Measurements from ENCODE around the gene SLC11A1. TPM values are rescaled to one million over a fixed set of nuclear protein-coding genes. Genes with fewer than 3 reads are reported as not detected.
A peak's percentile ranks its signal among the peaks of the same experiment; 100 is the strongest.

Gene SLC11A1
- total RNA-seq, 4 donors from 2014 or later = 0.26 to 14.0 (median 4.2) TPM

DNA sequence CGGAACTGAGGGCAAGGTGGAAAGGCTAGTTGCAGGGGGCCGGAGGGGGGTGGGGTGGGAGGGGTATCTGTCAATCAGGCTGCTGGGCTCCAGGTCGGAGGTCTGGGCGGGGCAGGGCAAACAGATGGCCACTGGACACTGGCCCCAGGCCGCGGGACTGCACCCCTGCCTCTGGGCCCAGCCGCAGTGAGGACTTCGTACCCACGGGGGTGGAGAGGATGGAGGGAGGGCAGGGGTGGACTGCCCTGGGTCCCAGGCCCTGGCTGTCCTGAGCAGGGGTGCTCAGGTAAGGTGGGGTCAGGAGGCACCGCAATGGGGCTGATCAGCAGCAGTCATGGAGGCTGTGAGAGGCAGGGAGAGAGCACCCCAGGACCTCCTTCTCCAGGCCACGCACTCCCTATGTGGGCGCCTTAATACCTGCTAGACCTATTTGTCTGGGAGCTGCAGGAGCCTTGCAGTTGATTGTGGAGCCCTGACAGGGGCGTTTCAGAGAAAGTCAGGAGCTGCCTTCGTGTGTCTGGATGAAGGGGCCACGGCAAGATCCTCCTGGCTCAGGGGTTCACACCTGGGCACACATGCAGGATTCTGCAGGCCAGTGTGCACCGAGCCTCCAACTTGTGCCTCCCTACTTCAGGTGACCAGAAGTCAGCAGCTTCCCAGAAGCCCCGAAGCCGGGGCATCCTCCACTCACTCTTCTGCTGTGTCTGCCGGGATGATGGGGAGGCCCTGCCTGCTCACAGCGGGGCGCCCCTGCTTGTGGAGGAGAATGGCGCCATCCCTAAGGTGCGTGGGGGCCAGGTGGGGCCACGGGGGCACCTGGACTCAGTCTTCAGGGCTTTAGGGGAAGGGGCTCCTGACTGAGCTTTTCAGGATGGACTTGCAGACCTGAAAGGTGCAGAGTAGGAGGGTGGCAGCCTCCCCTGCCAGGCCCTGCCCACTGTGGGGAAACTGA lies 19.1 kb downstream of the SLC11A1 start:
- DNase-seq = peak in 1 of 2 donors; percentile 30

DNA sequence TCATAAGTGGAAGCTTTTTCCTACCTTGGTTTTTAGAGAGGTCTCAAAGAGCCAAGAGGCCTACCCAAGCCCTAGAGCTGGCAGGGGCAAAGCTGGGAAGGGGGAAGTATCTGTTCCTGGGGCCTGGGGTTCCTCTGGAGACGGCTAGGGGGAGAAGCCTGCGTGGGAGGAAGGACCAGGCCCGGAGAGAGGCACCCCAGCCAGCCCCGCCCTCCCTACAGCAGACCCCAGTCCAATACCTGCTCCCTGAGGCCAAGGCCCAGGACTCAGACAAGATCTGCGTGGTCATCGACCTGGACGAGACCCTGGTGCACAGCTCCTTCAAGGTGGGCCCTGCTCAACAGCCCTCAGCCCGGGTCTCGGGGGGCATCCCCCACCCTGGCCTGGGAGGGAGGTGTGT lies 19.8 kb downstream of the SLC11A1 start:
- intact Hi-C loops (cut with DNase I; ENCODE audit: low total_unique reads) = loop anchor here (10.0 kb wide), 1 partner anchor 63 kb away; no protein-coding TSS in a partner anchor
- Histone ChIP-seq H3K4me1 (peaks cover 0 to 30% of the 10 kb centered on the region in 2 donors), H3K9me3 (no peaks in the 10 kb centered on the region), H3K4me3 (peak overlapping the region in 1 of 2 donors; percentile 95), H3K36me3 (no peaks in the 10 kb centered on the region), H3K27ac (peak overlapping the region; percentile 99), H3K27me3 (no peaks in the 10 kb centered on the region)
- no peak for DNase-seq
- TF ChIP-seq, protein P1, sequence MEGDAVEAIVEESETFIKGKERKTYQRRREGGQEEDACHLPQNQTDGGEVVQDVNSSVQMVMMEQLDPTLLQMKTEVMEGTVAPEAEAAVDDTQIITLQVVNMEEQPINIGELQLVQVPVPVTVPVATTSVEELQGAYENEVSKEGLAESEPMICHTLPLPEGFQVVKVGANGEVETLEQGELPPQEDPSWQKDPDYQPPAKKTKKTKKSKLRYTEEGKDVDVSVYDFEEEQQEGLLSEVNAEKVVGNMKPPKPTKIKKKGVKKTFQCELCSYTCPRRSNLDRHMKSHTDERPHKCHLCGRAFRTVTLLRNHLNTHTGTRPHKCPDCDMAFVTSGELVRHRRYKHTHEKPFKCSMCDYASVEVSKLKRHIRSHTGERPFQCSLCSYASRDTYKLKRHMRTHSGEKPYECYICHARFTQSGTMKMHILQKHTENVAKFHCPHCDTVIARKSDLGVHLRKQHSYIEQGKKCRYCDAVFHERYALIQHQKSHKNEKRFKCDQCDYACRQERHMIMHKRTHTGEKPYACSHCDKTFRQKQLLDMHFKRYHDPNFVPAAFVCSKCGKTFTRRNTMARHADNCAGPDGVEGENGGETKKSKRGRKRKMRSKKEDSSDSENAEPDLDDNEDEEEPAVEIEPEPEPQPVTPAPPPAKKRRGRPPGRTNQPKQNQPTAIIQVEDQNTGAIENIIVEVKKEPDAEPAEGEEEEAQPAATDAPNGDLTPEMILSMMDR (IDR thresholded peaks at IDR 0.05) = no peak

More for the DNA sequence above, 19.1 kb downstream of the SLC11A1 start:
- intact Hi-C loops (cut with DNase I; ENCODE audit: low total_unique reads) = loop anchor here (10.0 kb wide), 1 partner anchor 64 kb away; no protein-coding TSS in a partner anchor
- peaks cover 0 to 30% of the 10 kb centered on the region in 2 donors for H3K4me1 ChIP-seq
- no peak for TF ChIP-seq POLR2A (IDR thresholded peaks at IDR 0.05)
- TF ChIP-seq, protein P1 (IDR thresholded peaks at IDR 0.05) = no peak
- H3K36me3 ChIP-seq = no peaks in the 10 kb centered on the region
- no peaks in the 10 kb centered on the region for H3K9me3 ChIP-seq
- H3K27ac ChIP-seq = peak overlapping the region; percentile 99
- H3K4me3 ChIP-seq = peak overlapping the region; percentile 95
- no peaks in the 10 kb centered on the region for H3K27me3 ChIP-seq

DNA sequence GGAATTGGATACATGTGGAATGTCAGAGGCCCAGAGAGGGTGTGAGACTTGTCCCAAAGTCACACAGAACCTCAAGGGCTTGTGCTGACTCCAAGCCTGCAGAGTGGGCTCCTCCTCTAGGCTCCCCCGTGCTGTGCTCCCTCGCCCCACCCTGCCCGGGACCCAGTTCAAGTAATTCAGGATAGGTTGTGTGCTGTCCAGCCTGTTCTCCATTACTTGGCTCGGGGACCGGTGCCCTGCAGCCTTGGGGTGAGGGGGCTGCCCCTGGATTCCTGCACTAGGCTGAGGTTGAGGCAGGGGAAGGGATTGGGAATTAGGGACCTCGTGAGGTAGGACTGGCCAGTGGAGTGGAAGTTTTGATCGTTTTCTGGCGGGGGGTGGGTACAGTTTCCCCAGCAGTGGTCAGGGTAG lies 20.4 kb downstream of the SLC11A1 start:
- H3K27me3 ChIP-seq = no peaks in the 10 kb centered on the region
- H3K4me3 ChIP-seq = no peak overlapping the region
- H3K27ac ChIP-seq = peak overlapping the region; percentile 99
- DNase-seq = no peak
- no peaks in the 10 kb centered on the region for H3K9me3 ChIP-seq
- no peak for TF ChIP-seq POLR2A (IDR thresholded peaks at IDR 0.05)
- TF ChIP-seq, protein P1 (IDR thresholded peaks at IDR 0.05) = no peak
- no peaks in the 10 kb centered on the region for H3K36me3 ChIP-seq
- peaks cover 0 to 27% of the 10 kb centered on the region in 2 donors for H3K4me1 ChIP-seq
- intact Hi-C loops (cut with DNase I; ENCODE audit: low total_unique reads) = loop anchor here (10.0 kb wide), 1 partner anchor 62 kb away; no protein-coding TSS in a partner anchor

DNA sequence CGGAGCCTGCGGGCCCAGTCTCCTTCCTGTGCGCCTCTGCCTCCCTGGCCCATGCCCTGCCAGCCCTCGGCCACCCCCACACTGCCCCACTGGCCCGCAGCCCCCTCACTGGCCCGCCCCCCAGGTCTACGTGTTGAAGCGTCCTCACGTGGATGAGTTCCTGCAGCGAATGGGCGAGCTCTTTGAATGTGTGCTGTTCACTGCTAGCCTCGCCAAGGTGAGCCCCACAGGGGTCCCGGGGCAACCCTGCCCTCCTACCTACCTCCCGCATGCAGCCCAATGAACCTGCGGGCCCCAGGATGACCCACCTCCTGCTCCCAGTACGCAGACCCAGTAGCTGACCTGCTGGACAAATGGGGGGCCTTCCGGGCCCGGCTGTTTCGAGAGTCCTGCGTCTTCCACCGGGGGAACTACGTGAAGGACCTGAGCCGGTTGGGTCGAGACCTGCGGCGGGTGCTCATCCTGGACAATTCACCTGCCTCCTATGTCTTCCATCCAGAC lies 20.9 kb downstream of the SLC11A1 start:
- TF ChIP-seq, protein P1 (IDR thresholded peaks at IDR 0.05) = no peak
- TF ChIP-seq POLR2A (IDR thresholded peaks at IDR 0.05) = no peak
- H3K4me3 ChIP-seq = no peak overlapping the region
- H3K36me3 ChIP-seq = no peaks in the 10 kb centered on the region
- intact Hi-C loops (cut with DNase I; ENCODE audit: low total_unique reads) = loop anchor here (10.0 kb wide), 1 partner anchor 62 kb away; no protein-coding TSS in a partner anchor
- H3K4me1 ChIP-seq = peaks cover 0 to 30% of the 10 kb centered on the region in 2 donors
- no peak for DNase-seq
- peak overlapping the region; percentile 99 for H3K27ac ChIP-seq
- H3K27me3 ChIP-seq = no peaks in the 10 kb centered on the region
- no peaks in the 10 kb centered on the region for H3K9me3 ChIP-seq

DNA sequence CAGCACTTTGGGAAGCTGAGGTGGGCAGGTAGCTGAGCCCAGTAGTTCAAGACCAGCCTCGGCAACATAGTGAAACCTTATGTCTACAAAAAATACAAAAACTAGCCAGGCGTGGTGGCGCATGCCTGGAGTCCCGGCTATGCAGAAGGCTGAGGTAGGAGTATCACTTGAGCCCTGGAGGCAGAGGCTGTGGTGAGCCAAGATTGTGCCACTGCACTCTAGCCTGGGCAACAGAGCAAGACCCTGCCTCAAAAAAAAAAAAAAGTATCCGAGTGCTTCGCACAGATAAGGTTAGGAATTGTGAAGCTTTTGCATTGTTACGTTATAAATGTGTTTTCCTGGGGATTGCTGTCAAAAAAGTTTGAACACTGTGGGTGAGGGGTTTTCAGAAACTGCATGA lies 21.7 kb downstream of the SLC11A1 start:
- H3K36me3 ChIP-seq = no peaks in the 10 kb centered on the region
- H3K4me1 ChIP-seq = peaks cover 0 to 30% of the 10 kb centered on the region in 2 donors
- H3K9me3 ChIP-seq = no peaks in the 10 kb centered on the region
- H3K4me3 ChIP-seq = no peak overlapping the region
- no peak for DNase-seq
- TF ChIP-seq, protein P1 (IDR thresholded peaks at IDR 0.05) = no peak
- no peak for TF ChIP-seq POLR2A (IDR thresholded peaks at IDR 0.05)
- no peaks in the 10 kb centered on the region for H3K27me3 ChIP-seq
- intact Hi-C loops (cut with DNase I; ENCODE audit: low total_unique reads) = loop anchor here (10.0 kb wide), 1 partner anchor 61 kb away; no protein-coding TSS in a partner anchor
- no peak overlapping the region for H3K27ac ChIP-seq
